Endothelial cell (in vitro differentiated cells): ENCODE data around the gene MLLT3. TPM values are rescaled to one million over a fixed set of nuclear protein-coding genes. Genes with fewer than 3 reads are reported as not detected.

Source experiments
- DNase-seq: peaks from one replicate; pipeline ENCODE4 v3.0.0; 2021; ENCODE audit warnings: low spot score
- H3K27ac Mint-ChIP-seq: one replicate; pipeline ENCODE4 v1.8.0; 2021; ENCODE audit warnings: mixed read lengths, inconsistent platforms; ENCODE audit not compliant: unreplicated experiment
- H3K27me3 Mint-ChIP-seq: one replicate; pipeline ENCODE4 v1.8.0; 2021; ENCODE audit warnings: mild to moderate bottlenecking, moderate library complexity, mixed read lengths, inconsistent platforms; ENCODE audit not compliant: unreplicated experiment
- H3K36me3 Mint-ChIP-seq: one replicate; pipeline ENCODE4 v1.8.0; 2021; ENCODE audit warnings: mild to moderate bottlenecking, low read depth, mixed read lengths, inconsistent platforms; ENCODE audit not compliant: unreplicated experiment
- H3K4me1 Mint-ChIP-seq: one replicate; pipeline ENCODE4 v1.8.0; 2021; ENCODE audit warnings: mild to moderate bottlenecking, mixed read lengths, inconsistent platforms; ENCODE audit not compliant: unreplicated experiment
- H3K4me3 Mint-ChIP-seq: one replicate; pipeline ENCODE4 v1.8.0; 2021; ENCODE audit warnings: mild to moderate bottlenecking, mixed read lengths, inconsistent platforms; ENCODE audit not compliant: unreplicated experiment
- H3K9me3 Mint-ChIP-seq: one replicate; pipeline ENCODE4 v1.8.0; 2021; ENCODE audit warnings: mixed read lengths, inconsistent platforms; ENCODE audit not compliant: unreplicated experiment
- total RNA-seq: library from RNA; stranded (reverse); fragmentation: NEBNext Ultra II Directional; extraction: Animal tissue kit (Norgen Biotek cat#: 25700); gene quantifications from one replicate; pipeline ENCODE4 v1.2.1, GENCODE V29; 2021; ENCODE audit not compliant: unreplicated experiment
- TF ChIP-seq, protein P1 (sequence below): fragments of 200-600 bp; sonication (generic); IDR thresholded peaks from one replicate; pipeline ENCODE4 v1.5.0; 2021; ENCODE audit warnings: antibody characterized with exemption; ENCODE audit not compliant: unreplicated experiment

MLLT3 gene
- total RNA-seq, 1 donor from 2014 or later: 25.2 TPM

DNA sequence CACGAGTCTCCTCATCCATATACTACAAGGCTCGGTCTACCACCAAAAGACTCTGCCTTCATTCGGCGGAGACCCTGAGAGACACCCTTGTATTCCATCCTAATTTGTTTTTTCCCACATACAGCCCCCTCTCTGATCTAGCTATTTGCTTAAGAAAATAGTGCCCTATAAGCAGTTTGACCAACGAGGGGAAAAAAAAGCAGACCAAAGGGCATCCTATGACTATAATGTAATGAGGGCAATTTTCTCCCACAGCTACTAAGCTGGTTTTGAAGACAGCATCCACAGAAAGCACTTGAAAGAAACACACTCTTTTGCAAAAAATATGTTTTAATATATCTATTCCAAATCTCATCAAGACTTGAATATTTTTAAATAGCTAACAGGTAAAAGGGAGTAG, 147.8 kb downstream of the MLLT3 start:
- no peak for DNase-seq
- TF ChIP-seq, protein P1, sequence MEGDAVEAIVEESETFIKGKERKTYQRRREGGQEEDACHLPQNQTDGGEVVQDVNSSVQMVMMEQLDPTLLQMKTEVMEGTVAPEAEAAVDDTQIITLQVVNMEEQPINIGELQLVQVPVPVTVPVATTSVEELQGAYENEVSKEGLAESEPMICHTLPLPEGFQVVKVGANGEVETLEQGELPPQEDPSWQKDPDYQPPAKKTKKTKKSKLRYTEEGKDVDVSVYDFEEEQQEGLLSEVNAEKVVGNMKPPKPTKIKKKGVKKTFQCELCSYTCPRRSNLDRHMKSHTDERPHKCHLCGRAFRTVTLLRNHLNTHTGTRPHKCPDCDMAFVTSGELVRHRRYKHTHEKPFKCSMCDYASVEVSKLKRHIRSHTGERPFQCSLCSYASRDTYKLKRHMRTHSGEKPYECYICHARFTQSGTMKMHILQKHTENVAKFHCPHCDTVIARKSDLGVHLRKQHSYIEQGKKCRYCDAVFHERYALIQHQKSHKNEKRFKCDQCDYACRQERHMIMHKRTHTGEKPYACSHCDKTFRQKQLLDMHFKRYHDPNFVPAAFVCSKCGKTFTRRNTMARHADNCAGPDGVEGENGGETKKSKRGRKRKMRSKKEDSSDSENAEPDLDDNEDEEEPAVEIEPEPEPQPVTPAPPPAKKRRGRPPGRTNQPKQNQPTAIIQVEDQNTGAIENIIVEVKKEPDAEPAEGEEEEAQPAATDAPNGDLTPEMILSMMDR: no peak
- Mint-ChIP-seq H3K4me1 (peaks cover 10% of the 10 kb centered on the region), H3K4me3 (no peak overlapping the region), H3K27me3 (no peaks in the 10 kb centered on the region), H3K9me3 (no peaks in the 10 kb centered on the region), H3K36me3 (no peaks in the 10 kb centered on the region), H3K27ac (no peak overlapping the region)

DNA sequence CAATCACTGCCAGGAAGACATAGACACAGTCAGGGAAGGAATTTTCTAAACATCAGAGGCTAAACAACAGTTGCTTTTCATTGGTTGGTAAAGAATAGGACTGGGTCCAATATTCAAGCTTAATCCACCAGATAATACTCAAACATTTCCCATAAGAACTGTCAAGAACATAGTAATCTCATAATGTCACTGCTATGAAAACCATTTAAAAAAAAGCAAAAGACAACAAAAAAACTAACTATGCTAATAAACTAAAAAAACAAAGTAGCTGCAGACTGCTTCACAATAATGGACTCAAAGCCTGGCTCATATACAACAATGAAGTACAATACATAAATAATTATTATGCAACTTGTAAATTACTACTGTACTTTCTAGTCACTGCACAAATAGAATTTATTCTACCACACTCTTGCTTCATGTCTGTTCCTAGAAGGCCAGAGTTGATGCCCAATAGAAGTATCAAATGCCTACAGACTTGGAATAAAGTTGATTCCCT, 148.7 kb downstream of the MLLT3 start:
- Mint-ChIP-seq H3K4me3 (no peak overlapping the region), H3K27ac (no peak overlapping the region), H3K9me3 (no peaks in the 10 kb centered on the region), H3K36me3 (no peaks in the 10 kb centered on the region), H3K27me3 (no peaks in the 10 kb centered on the region), H3K4me1 (peaks cover 1% of the 10 kb centered on the region)
- DNase-seq: no peak
- TF ChIP-seq, protein P1: no peak

DNA sequence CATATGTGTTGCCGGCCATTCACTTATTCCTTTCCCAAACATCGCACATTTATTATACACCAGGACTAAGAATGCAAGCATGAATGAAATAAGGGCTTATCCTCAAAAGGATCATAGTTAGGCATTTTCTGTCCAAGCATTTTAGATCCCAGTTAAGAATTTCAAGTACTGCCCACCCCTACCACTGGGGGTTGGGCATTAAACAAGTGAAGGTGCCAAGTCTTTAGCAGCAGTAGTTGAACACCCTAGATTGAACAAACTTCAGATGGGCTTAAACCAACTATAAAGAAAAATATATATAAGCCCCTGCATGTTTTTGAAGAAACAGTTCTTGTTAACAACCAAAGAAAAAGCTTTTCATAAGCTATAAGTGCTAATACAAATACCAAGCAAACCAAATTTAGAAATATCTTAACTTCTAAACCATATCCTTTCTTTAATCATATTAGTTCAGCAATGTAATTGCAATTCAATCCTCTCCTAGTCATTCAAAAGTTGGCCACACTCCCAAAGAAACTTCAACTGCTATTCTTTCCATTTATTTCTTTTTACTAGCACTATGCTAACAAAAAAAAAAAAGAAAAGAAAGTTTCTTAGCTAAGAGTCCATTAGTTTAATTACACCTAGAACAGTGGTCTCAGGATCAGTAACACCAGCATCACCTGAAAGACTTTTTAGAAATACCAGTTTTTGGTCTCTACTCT, 149.8 kb downstream of the MLLT3 start:
- no peaks in the 10 kb centered on the region for H3K27me3 Mint-ChIP-seq
- H3K4me1 Mint-ChIP-seq: no peaks in the 10 kb centered on the region
- no peaks in the 10 kb centered on the region for H3K9me3 Mint-ChIP-seq
- TF ChIP-seq, protein P1: peak; percentile 26
- no peaks in the 10 kb centered on the region for H3K36me3 Mint-ChIP-seq
- no peak overlapping the region for H3K4me3 Mint-ChIP-seq
- no peak overlapping the region for H3K27ac Mint-ChIP-seq
- DNase-seq: no peak

DNA sequence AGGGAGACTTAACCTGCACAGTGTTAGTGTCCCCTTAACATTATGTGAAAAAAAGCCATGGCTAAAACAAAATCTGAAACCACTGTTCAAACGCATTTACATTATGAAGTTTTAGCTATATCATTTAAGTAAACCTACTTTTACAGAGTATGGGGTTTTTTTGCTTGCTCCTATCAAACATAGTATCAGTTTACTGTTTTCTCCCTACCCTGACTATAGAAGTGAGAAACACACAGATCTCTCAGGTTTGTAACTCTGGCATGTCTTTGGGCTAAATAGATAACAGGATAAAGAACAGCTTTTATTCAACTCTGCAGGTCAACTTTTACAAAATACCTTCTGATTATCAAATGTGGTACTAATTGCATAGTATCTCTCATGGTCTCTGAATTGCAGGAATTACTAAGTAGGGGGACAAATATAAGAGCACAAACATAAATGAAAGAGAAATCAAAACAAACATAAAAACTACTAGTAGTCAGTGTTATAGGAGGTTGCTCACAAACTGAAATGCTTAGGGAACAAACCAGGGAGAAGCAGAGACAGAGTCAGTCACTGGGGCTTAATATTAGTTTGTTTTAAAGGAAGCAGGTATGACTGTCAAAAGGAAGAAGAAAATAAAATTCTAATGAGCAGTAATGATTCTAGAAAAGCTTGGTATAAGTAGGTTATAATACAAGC, 155.8 kb downstream of the MLLT3 start:
- no peak for DNase-seq
- no peak overlapping the region for H3K4me3 Mint-ChIP-seq
- TF ChIP-seq, protein P1: no peak
- peaks cover 24% of the 10 kb centered on the region for H3K4me1 Mint-ChIP-seq
- no peaks in the 10 kb centered on the region for H3K27me3 Mint-ChIP-seq
- H3K9me3 Mint-ChIP-seq: no peaks in the 10 kb centered on the region
- H3K36me3 Mint-ChIP-seq: no peaks in the 10 kb centered on the region
- no peak overlapping the region for H3K27ac Mint-ChIP-seq

DNA sequence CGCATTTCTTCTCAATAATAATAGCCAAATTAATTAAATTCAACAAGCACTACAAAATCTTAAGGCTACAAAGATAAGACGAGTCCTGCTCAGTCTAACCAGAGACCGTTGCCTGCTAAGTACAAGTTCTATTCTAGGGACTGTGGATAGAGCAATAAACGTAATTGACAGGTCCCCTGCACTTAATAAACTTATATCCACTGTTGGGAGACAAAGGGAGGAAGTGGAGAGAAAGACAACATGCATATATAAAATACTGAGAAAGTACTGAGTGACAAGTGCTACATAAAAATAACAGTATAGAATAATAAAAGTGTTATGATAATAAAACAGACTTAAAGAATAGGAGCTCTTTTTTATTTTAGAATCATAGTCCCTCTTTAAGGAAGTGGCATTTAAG, 158.1 kb downstream of the MLLT3 start:
- no peaks in the 10 kb centered on the region for H3K27me3 Mint-ChIP-seq
- TF ChIP-seq, protein P1: no peak
- no peaks in the 10 kb centered on the region for H3K36me3 Mint-ChIP-seq
- no peak for DNase-seq
- H3K4me3 Mint-ChIP-seq: no peak overlapping the region
- peaks cover 24% of the 10 kb centered on the region for H3K4me1 Mint-ChIP-seq
- H3K9me3 Mint-ChIP-seq: no peaks in the 10 kb centered on the region
- H3K27ac Mint-ChIP-seq: no peak overlapping the region
